HG03442 (cell line): ENCODE measurements around the gene MORN5.

Experiments
- ATAC-seq: cut with Tn5 transposase; IDR thresholded peaks from one replicate; pipeline ENCODE4 v1.9.1; 2021; ENCODE audit warnings: mild to moderate bottlenecking, moderate library complexity; ENCODE audit not compliant: unreplicated experiment

Gene MORN5

GRCh38 chr9:122213589-122214413, 54.1 kb downstream of the MORN5 start:
- ATAC-seq, result peak; percentile 53

DNA sequence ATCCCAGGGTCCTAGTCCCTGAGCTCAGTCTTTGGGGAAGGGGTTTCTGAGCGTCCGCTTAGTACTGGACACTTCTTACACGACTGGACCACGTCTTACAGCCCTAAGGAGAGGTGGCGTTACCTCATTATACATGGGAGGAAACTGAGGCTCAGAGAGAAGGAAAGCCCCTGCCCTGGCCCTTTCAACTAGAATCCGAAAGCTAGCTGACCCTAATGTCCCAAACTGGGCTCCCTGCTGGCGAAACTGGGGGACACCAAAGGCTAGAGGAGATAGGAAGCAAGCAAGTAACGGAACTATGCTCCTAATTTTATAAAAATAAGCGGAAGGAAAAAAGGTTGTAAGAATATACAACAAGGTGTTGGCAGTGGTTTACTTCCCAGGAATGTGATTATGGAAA, 54.8 kb downstream of the MORN5 start:
- no peak for ATAC-seq

- ATAC-seq, result no peak
Observed at GRCh38 chr9:122215663-122216062, 56.0 kb downstream of the MORN5 start.

DNA sequence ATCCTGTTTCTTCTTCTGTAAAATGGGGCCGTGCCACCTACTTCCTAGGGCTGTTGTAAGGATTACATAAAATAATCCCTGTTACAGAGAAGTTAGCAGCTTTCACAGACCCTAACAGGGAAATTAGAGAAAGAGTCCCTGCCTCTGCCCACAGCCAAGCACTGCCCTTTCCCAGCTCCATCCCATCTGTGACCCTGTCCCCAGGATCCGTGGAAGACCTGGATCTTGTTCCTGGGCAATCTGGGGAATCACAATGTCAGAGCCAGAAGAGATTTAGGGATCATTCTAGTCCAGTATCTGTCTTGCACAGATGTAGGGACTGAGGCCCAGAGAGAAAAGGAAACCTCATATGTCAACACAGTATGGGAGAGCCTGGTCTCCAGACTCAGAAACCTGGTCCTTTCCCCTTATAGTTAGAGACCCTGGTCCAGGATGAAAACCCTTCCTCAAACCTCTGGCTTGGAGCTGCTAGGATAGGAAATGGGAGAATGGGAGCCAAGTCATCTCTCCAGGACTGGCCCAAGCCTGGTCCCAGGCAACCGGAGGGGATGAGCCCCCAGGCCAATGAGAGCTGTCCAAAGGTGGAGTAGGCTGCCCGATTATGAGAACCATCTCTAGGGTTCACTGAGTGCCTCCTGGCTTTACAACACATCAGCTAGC, 56.6 kb downstream of the MORN5 start:
- ATAC-seq, result no peak

GRCh38 chr9:122216798-122217418, 57.2 kb downstream of the MORN5 start:
- ATAC-seq, result no peak

- no peak for ATAC-seq
Observed at GRCh38 chr9:122217640-122218039, 57.9 kb downstream of the MORN5 start.

GRCh38 chr9:122218071-122218934, 58.6 kb downstream of the MORN5 start:
- no peak for ATAC-seq

GRCh38 chr9:122218935-122219855, 59.5 kb downstream of the MORN5 start:
- no peak for ATAC-seq

DNA sequence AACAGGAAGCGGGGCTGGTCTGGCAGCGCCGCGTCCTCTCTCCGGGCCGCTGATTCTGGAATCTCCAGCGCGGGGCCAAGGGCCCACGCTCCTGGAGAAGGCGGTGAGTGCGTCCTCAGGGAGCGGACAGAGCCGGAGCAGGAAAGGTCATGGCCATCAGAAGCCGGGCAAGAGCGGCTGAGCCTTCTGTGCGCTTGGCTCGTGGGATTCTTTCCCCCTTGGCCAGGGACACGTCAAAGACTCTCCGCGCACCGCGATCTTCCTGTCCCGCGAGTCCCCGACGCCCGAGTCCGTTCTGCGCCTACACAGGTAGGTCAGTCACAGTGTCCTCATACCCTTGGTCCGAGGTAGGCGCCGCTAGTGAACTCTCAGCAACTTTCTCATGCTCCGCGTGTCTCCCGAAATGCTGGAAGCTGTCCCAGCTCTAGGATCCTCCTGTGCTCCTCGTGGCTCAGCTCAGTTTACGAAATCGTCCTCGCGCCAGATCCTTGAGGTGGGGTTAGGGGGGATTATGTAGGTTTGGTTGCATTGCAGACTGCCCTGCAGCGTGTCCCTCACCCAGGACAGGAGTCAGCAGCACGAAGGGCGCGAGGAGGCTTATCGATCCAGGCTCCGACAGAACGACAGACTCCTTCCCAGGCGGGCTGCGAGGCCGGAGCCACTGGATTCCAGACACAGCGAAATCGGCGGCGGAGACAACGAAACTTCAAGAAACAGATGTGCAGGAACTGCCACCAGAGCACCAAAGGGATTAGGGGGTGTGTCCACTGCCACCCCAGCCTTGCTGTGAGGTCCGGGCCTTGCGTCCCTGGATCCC, 60.4 kb downstream of the MORN5 start:
- ATAC-seq, result no peak

GRCh38 chr9:122220673-122221182, 61.0 kb downstream of the MORN5 start:
- no peak for ATAC-seq

DNA sequence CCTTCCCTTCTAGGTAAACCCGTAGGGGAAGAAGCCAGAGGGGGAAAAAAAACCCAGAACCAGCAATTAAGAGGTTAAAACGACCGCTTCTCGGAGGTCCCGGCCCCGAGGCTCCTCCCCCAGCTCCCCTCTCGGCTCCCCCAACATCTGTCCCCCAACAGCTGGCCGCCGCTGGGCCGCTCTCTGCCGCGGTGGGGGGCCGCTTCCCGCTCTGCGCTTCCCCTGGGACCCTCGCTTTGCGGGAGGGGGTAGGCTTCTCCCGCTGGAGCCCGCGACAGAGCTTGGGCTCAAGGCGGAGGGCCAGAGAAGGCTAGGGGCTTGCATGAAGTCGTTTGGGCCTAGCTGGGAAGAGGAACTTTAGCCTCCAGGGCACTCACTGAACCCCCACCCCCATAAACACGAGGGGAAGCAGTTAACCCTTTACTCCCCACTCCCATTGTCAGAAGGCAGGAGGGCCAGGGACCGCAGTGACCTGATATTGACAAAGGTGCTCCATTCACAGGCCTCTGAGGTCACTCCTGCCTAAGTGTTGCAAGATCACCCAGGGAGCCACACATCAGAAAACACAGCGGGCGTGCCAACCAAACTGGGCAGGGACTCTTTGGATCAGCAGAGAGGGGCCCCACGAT, 61.6 kb downstream of the MORN5 start:
- no peak for ATAC-seq

DNA sequence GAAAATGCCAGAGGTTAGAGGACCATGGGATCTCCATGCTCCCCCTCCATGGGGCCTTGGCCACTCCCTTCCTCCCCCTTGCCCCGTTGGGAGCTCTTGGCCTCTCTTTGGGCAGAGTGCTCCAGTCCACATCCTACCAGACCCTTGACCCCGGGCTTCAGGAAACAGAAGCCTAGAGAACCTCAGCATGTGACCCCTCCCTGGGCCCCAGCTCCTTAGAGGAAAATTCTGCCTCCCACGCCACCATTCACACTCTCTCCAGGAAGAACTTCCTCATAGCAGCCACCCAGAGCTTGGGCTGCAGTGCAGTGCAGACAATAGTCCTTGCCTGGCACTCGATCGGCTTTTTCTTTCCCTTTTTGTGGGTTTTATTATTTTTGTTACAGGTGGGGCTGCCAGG, 63.1 kb downstream of the MORN5 start:
- no peak for ATAC-seq

- ATAC-seq, result no peak
Observed at GRCh38 chr9:122223435-122223834, 63.7 kb downstream of the MORN5 start.

GRCh38 chr9:122225312-122226141, 65.8 kb downstream of the MORN5 start:
- ATAC-seq, result no peak

DNA sequence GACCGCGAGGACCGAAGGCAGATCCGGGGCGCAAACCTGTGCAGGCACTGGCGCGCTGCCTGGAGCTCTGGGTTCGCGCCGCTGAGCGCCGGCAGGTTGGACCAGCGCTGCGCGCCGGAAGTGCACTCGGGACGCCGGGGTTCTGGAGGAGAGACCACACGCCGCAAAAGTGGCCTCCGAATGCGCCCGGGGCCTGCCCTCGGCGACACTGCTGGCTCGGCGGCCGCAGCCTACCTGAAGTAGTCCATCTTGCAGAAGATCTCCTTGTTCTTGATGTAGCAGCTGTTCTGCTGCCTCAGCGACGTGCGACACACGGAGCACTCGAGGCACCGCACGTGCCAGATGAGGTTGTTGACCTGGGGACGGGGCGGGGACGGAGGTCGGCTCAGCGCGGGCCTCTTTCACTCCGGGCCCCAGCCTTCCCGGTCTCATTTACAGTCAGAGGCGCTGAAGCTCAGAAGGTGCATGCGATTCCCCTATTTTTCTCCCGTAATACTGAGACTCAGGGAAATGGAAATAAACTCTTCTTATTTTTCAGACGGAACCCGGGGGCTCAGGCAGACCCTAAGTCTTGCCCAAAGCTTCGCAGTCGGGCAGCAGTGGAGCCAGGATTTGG, 66.5 kb downstream of the MORN5 start:
- ATAC-seq, result no peak

DNA sequence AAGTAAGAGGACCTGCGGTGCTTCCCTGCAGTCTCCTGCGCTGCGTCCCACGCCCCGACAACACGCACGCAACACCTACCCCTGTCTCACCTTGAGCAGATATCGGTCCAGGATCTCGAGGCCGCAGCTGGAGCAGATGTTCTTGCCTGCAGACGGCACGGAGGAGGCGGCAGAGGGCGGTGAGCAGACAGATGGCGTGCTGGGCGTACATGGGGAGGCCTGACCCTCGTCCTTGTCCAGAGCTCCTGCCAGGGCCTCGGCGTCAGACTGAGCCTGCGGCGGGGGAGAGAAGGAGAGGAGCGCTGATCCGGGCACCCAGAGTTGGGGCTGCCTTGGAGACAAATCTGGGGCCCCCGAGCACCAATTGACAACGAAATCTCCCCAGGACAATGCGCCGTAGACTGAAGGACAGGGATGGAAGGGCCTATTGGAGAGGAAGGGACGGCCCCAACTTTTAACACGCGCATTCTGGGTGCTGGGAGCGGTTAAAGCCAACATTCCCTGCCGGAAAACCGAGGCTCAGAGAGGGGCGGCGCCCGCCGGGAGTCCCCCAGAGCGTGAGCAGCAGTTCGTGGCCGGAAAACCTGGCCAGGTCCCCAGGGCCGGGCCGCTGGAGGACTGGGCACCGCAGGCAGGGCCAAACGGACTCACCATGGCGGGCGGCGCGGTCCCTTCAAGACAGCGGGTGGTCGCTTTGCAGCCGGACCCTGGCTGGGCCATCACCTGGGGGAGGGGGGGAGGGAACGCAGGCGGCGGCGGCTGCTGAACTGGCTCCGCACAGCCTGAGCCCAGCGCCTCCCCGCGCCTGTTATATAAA, 67.3 kb downstream of the MORN5 start:
- ATAC-seq, result no peak
